Measurements from ENCODE around the gene TTLL12. TPM values are rescaled to one million over a fixed set of nuclear protein-coding genes. Genes with fewer than 3 reads are reported as not detected.

Gene TTLL12
- total and polyA plus RNA-seq, 2 donors from 2014 or later, result 11.5 to 26.3 TPM

GRCh38 chr22:43167001-43167589 lies 19.8 kb downstream of the TTLL12 start:
- TF ChIP-seq CTCF (IDR thresholded peaks at IDR 0.05; ENCODE audit: borderline replicate concordance, extremely low read depth, insufficient read depth), result no peak
- Histone ChIP-seq H3K4me1 (ENCODE audit: control insufficient read depth in 2 of 3, insufficient read depth in 2 of 3, low read depth in 1 of 3, low read length in 3 of 3) (peaks cover 0 to 6% (median 0%) of the 10 kb centered on the region in 3 donors), H3K9ac (ENCODE audit: low read length in 3 of 3) (no peak overlapping the region), H3K27ac (ENCODE audit: low read depth in 2 of 2, low read length in 2 of 2) (no peak overlapping the region), H3K9me3 (ENCODE audit: control insufficient read depth in 2 of 3, insufficient read depth in 1 of 3, low read length in 3 of 3) (no peaks in the 10 kb centered on the region), H3K4me3 (ENCODE audit: low read length in 3 of 3) (no peak overlapping the region), H3K36me3 (ENCODE audit: control insufficient read depth in 2 of 3, insufficient read depth in 3 of 3, low read length in 3 of 3) (peaks cover 0 to 4% (median 2%) of the 10 kb centered on the region in 3 donors), H3K27me3 (ENCODE audit: control insufficient read depth, insufficient read depth, low read length) (no peaks in the 10 kb centered on the region)
- no peak for FAIRE-seq
- no peak for DNase-seq
- intact Hi-C loops (cut with DNase I), result no loop called here

GRCh38 chr22:43166132-43166930 lies 20.6 kb downstream of the TTLL12 start:
- TF ChIP-seq CTCF (IDR thresholded peaks at IDR 0.05; ENCODE audit: borderline replicate concordance, extremely low read depth, insufficient read depth), result no peak
- Histone ChIP-seq H3K27me3 (ENCODE audit: control insufficient read depth, insufficient read depth, low read length) (no peaks in the 10 kb centered on the region), H3K4me1 (ENCODE audit: control insufficient read depth in 2 of 3, insufficient read depth in 2 of 3, low read depth in 1 of 3, low read length in 3 of 3) (peaks cover 0 to 6% (median 0%) of the 10 kb centered on the region in 3 donors), H3K9me3 (ENCODE audit: control insufficient read depth in 2 of 3, insufficient read depth in 1 of 3, low read length in 3 of 3) (no peaks in the 10 kb centered on the region), H3K36me3 (ENCODE audit: control insufficient read depth in 2 of 3, insufficient read depth in 3 of 3, low read length in 3 of 3) (no peaks in the 10 kb centered on the region), H3K9ac (ENCODE audit: low read length in 3 of 3) (no peak overlapping the region), H3K27ac (ENCODE audit: low read depth in 2 of 2, low read length in 2 of 2) (no peak overlapping the region), H3K4me3 (ENCODE audit: low read length in 3 of 3) (no peak overlapping the region)
- intact Hi-C loops (cut with DNase I), result no loop called here
- DNase-seq (no peak), FAIRE-seq (no peak)

- Histone ChIP-seq H3K9me3 (ENCODE audit: control insufficient read depth in 2 of 3, insufficient read depth in 1 of 3, low read length in 3 of 3) (no peaks in the 10 kb centered on the region), H3K27ac (ENCODE audit: low read depth in 2 of 2, low read length in 2 of 2) (no peak overlapping the region), H3K36me3 (ENCODE audit: control insufficient read depth in 2 of 3, insufficient read depth in 3 of 3, low read length in 3 of 3) (no peaks in the 10 kb centered on the region), H3K4me3 (ENCODE audit: low read length in 3 of 3) (peak overlapping the region in 2 of 3 donors; percentile 7 to 17), H3K9ac (ENCODE audit: low read length in 3 of 3) (peak overlapping the region in 1 of 3 donors; percentile 12), H3K4me1 (ENCODE audit: control insufficient read depth in 2 of 3, insufficient read depth in 2 of 3, low read depth in 1 of 3, low read length in 3 of 3) (peaks cover 0 to 6% (median 0%) of the 10 kb centered on the region in 3 donors), H3K27me3 (ENCODE audit: control insufficient read depth, insufficient read depth, low read length) (no peaks in the 10 kb centered on the region)
- DNase-seq, result peak in 1 of 5 donors; percentile 27
- intact Hi-C loops (cut with DNase I), result no loop called here
- FAIRE-seq, result no peak
- no peak for TF ChIP-seq CTCF (IDR thresholded peaks at IDR 0.05; ENCODE audit: borderline replicate concordance, extremely low read depth, insufficient read depth)
These were observed 22.3 kb downstream of the TTLL12 start for GRCh38 chr22:43164636-43165035.
